WTC11 (cell line): ENCODE measurements around the gene RAMP1. TPM values are rescaled to one million over a fixed set of nuclear protein-coding genes. Genes with fewer than 3 reads are reported as not detected.

Experiments used
- ATAC-seq: fragments of 200-7000 bp; cut with Tn5 transposase; 2 replicates; pipeline ENCODE4 v1.10.0; 2021; ENCODE audit warnings: mild to moderate bottlenecking, moderate library complexity
- CTCF ChIA-PET: fragments of 300-600 bp; sonication (Branson Sonifier 250); formaldehyde crosslinking; loops from one replicate; lab custom pipeline; 2021; ENCODE audit warnings: antibody characterized with exemption; lab: Charles Lee
- POLR2A ChIA-PET: fragments of 350-600 bp; sonication (Branson Sonifier 250); formaldehyde crosslinking; loops from one replicate; lab custom pipeline; 2021; ENCODE audit warnings: antibody characterized with exemption; lab: Charles Lee
- DNase-seq: peaks from one replicate; pipeline ENCODE4 v3.0.0; 2021; ENCODE audit warnings: low spot score
- H3K27ac Mint-ChIP-seq: 2 replicates; pipeline ENCODE4 v1.8.0; 2021; ENCODE audit warnings: mixed read lengths
- H3K27me3 Mint-ChIP-seq: 2 replicates; pipeline ENCODE4 v1.8.0; 2021; ENCODE audit warnings: low read depth, mild to moderate bottlenecking, moderate library complexity, mixed read lengths
- H3K36me3 Mint-ChIP-seq: 2 replicates; pipeline ENCODE4 v1.8.0; 2021; ENCODE audit warnings: mixed read lengths
- H3K4me1 Mint-ChIP-seq: 2 replicates; pipeline ENCODE4 v1.8.0; 2022; ENCODE audit warnings: mixed read lengths
- H3K4me3 Mint-ChIP-seq: 2 replicates; pipeline ENCODE4 v1.8.0; 2021; ENCODE audit warnings: mild to moderate bottlenecking, moderate library complexity, mixed read lengths
- H3K9me3 Mint-ChIP-seq: 2 replicates; pipeline ENCODE4 v1.8.0; 2021; ENCODE audit warnings: mixed read lengths
- AFF4 ChIP-seq: sonication (generic); formaldehyde crosslinking; IDR thresholded peaks from 2 replicates; pipeline ENCODE4 v1.8.1; 2023; ENCODE audit warnings: mild to moderate bottlenecking, missing genetic modification reagents, borderline replicate concordance
- ARID4B ChIP-seq: sonication (generic); formaldehyde crosslinking; IDR thresholded peaks from 2 replicates; pipeline ENCODE4 v1.8.0; 2023; ENCODE audit warnings: missing genetic modification reagents, mild to moderate bottlenecking, borderline replicate concordance
- ATF1 ChIP-seq: sonication (generic); formaldehyde crosslinking; IDR thresholded peaks from 2 replicates; pipeline ENCODE4 v1.8.1; 2023; ENCODE audit warnings: mild to moderate bottlenecking, moderate library complexity, missing genetic modification reagents
- E2F1 ChIP-seq: sonication (generic); formaldehyde crosslinking; IDR thresholded peaks from 2 replicates; pipeline ENCODE4 v1.8.0; 2022; ENCODE audit warnings: mild to moderate bottlenecking, missing genetic modification reagents
- EMX1 ChIP-seq: fragments of 250-450 bp; sonication (Bioruptor Pico); IDR thresholded peaks from 2 replicates; pipeline ENCODE4 v1.8.0; 2021; ENCODE audit warnings: mild to moderate bottlenecking
- ERG ChIP-seq: fragments of 250-450 bp; sonication (Bioruptor Pico); IDR thresholded peaks from 2 replicates; pipeline ENCODE4 v1.8.0; 2021; ENCODE audit warnings: mild to moderate bottlenecking
- FOXP4 ChIP-seq: sonication (generic); formaldehyde crosslinking; IDR thresholded peaks from 2 replicates; pipeline ENCODE4 v1.8.0; 2022; ENCODE audit warnings: mild to moderate bottlenecking, missing genetic modification reagents
- IRF2 ChIP-seq: sonication (generic); formaldehyde crosslinking; IDR thresholded peaks from 2 replicates; pipeline ENCODE4 v1.8.0; 2022; ENCODE audit warnings: low read depth, missing genetic modification reagents, borderline replicate concordance
- MLX ChIP-seq: sonication (generic); formaldehyde crosslinking; IDR thresholded peaks from 2 replicates; pipeline ENCODE4 v1.8.1; 2023; ENCODE audit warnings: mild to moderate bottlenecking, missing genetic modification reagents, moderate library complexity
- NFYB ChIP-seq: sonication (generic); formaldehyde crosslinking; conservative IDR thresholded peaks from 2 replicates; pipeline ENCODE4 v1.8.0; 2022; ENCODE audit warnings: low read depth, missing genetic modification reagents
- RORB ChIP-seq: fragments of 250-450 bp; sonication (Bioruptor Pico); IDR thresholded peaks from 2 replicates; pipeline ENCODE4 v1.9.0; 2021; ENCODE audit warnings: mild to moderate bottlenecking
- ZNF423 ChIP-seq: fragments of 250-450 bp; sonication (Bioruptor Pico); IDR thresholded peaks from 2 replicates; pipeline ENCODE4 v2.1.2; 2022; ENCODE audit warnings: mild to moderate bottlenecking, moderate library complexity
- total RNA-seq: library from RNA; stranded (reverse); gene quantifications from 3 replicates; pipeline ENCODE4 v1.2.3, GENCODE V29; 2021

Gene RAMP1
- total RNA-seq, 1 experiment from 2014 or later, result 1.0 TPM

- TF ChIP-seq AFF4, result no peak
- TF ChIP-seq ERG, result no peak
Measured at GRCh38 chr2:237885111-237885930, 25.9 kb downstream of the RAMP1 start (continued).

- Mint-ChIP-seq H3K4me3 (no peak overlapping the region), H3K36me3 (no peaks in the 10 kb centered on the region), H3K4me1 (no peaks in the 10 kb centered on the region), H3K9me3 (peaks cover 2% of the 10 kb centered on the region; the same call in 1 of the 2 replicates), H3K27ac (no peak overlapping the region), H3K27me3 (no peaks in the 10 kb centered on the region)
- ChIA-PET CTCF (interaction anchor here (1.1 kb wide), 1 partner anchor 70 kb away, joined by 4 read pairs; no protein-coding TSS in a partner anchor), POLR2A (no interaction called here)
- TF ChIP-seq ATF1 (CRISPR knock-in tag) (no peak), ARID4B (CRISPR knock-in tag) (no peak)
- ATAC-seq (no peak; the same call in 1 of the 2 replicates), DNase-seq (no peak)
Measured at GRCh38 chr2:237885931-237886684, 26.7 kb downstream of the RAMP1 start.

- H3K4me3 Mint-ChIP-seq, result no peak overlapping the region
- no peaks in the 10 kb centered on the region for H3K4me1 Mint-ChIP-seq
- DNase-seq, result no peak
- H3K36me3 Mint-ChIP-seq, result no peaks in the 10 kb centered on the region
- no peaks in the 10 kb centered on the region for H3K27me3 Mint-ChIP-seq
- H3K9me3 Mint-ChIP-seq, result no peaks in the 10 kb centered on the region
- no peak for ATAC-seq
- no peak for TF ChIP-seq FOXP4
- no peak for TF ChIP-seq IRF2 (CRISPR knock-in tag)
- TF ChIP-seq ZNF423 (CRISPR knock-in tag), result no peak
- no peak for TF ChIP-seq E2F1 (CRISPR knock-in tag)
- no peak for TF ChIP-seq MLX (CRISPR knock-in tag)
- no peak for TF ChIP-seq RORB
- TF ChIP-seq NFYB, result no peak
- TF ChIP-seq EMX1, result no peak
- TF ChIP-seq, all 79 proteins: peak for 0
- no peak overlapping the region for H3K27ac Mint-ChIP-seq
- POLR2A ChIA-PET, result no interaction called here
- CTCF ChIA-PET, result no interaction called here
Measured at GRCh38 chr2:237886685-237887481, 27.5 kb downstream of the RAMP1 start.
